ENCODE data around the gene HOXA7. TPM values are rescaled to one million over a fixed set of nuclear protein-coding genes. Genes with fewer than 3 reads are reported as not detected.

Gene HOXA7
- total RNA-seq, 1 donor: 3.6 TPM

DNA sequence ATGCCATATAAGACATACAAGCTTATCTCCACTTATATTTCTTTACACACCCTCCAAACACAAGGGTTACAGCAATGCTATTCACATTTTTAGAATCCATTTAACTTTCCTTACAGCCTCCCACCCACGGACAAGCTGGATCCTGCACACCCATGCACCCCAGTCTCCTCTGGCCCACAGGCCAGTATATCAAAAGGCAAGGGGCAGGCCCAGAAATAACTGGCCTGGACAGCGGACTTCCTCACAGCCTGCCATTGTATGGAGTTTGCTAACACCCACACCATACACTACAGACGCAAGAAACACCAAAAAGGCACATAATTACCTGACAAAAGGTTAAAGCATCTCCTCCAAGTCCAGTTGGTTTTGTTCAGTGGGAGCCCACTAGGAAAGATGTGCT, 37.9 kb downstream of the HOXA7 start:
- Histone ChIP-seq H3K4me2 (ENCODE audit: insufficient read depth, low read length) (no peak overlapping the region), H3K79me2 (ENCODE audit: insufficient read depth, low read length) (peaks cover 12% of the 10 kb centered on the region), H3K4me3 (ENCODE audit: insufficient read depth, low read length) (no peak overlapping the region)

DNA sequence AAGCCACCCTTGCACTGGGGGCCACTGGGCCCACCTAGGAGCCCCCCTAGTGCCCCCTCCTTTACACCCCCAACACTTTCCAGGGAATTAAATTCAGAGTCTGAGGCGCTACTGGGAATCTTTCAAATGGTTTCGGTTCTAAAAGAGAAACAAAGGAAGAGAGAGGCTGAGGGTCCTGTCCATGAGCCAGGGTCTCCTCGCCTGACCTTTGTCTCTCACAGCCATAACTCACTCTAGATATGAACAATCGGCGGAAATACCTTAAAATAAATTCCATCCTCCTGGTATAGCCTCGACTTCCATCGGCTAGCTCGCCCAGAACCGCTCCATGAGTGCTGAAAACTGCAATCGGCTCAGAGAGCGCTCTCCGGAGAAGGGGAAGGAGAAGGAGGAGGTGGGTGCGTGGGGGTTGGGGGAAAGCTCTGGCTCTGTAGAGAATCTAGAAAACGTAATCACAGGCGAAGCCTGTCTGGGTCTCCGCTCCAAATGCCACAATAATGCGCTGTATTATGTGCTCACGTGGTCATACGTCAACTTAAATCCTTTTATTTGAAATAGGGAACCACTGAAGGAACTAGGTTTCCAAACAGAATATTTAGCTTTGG, 38.5 kb downstream of the HOXA7 start:
- TF ChIP-seq, protein P1, sequence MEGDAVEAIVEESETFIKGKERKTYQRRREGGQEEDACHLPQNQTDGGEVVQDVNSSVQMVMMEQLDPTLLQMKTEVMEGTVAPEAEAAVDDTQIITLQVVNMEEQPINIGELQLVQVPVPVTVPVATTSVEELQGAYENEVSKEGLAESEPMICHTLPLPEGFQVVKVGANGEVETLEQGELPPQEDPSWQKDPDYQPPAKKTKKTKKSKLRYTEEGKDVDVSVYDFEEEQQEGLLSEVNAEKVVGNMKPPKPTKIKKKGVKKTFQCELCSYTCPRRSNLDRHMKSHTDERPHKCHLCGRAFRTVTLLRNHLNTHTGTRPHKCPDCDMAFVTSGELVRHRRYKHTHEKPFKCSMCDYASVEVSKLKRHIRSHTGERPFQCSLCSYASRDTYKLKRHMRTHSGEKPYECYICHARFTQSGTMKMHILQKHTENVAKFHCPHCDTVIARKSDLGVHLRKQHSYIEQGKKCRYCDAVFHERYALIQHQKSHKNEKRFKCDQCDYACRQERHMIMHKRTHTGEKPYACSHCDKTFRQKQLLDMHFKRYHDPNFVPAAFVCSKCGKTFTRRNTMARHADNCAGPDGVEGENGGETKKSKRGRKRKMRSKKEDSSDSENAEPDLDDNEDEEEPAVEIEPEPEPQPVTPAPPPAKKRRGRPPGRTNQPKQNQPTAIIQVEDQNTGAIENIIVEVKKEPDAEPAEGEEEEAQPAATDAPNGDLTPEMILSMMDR (IDR thresholded peaks at IDR 0.05; ENCODE audit: extremely low read depth, low read depth, low read length): no peak

More for the DNA sequence above, 37.9 kb downstream of the HOXA7 start:
- DNase-seq (ENCODE audit: insufficient read length, low spot score, missing footprints): peak; percentile 47
- Histone ChIP-seq H4K20me1 (ENCODE audit: insufficient read depth, low read length) (peaks cover 23% of the 10 kb centered on the region), H3K27me3 (ENCODE audit: insufficient read depth, low read length) (no peaks in the 10 kb centered on the region), H3K27ac (ENCODE audit: low read depth, low read length) (no peak overlapping the region), H3K36me3 (ENCODE audit: insufficient read depth, low read length) (peaks cover 17% of the 10 kb centered on the region), H3K4me1 (ENCODE audit: insufficient read depth, low read length) (peaks cover 15% of the 10 kb centered on the region), H2AFZ (ENCODE audit: low read length) (no peak overlapping the region), H3K9me3 (ENCODE audit: low read depth, low read length) (no peaks in the 10 kb centered on the region)
- TF ChIP-seq, protein P1 (IDR thresholded peaks at IDR 0.05; ENCODE audit: extremely low read depth, low read depth, low read length): no peak

DNA sequence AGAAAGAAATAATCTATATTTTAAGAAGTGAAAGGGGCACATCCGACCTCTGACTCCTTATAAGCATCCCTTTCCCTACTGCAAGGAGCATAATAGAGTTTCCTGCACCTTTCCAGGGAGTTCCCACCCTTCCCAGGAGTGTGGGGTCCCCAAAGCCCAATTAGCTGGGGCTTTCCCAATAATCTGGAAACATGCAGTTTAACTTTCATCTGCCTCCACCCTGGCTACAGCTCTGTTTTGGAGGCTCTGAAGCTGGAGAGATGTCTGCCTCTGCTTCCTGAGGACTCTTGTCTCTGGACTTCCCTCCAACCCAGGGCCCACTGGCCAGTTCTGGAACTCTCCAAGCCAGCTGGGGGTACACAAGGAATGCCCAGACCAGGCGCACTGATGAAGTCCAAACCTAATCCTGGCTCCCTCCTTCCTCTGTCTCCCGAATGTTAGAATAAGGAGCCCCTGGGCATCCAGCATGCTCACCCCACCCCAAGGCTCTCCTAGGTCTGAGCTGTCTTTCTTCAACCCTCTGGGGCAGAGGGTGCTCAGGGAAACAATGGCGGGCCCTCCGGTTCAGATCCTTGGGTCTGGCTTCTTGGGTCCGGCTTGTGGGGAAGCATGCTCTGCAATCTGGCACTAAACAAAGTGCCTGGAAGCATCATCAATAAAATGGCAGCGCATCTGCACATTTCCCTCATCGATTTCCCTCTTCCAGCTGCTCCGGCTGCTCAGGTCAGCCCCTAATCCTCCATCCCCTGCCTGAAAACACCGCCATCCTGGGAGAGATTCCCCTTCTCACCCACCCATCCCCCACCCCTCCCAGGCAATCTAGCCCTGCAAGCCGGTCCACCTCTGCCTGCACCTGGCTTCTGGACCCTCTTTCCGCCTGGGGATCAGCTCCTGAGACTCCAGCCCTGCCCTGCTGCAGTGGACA, 39.3 kb downstream of the HOXA7 start:
- H3K4me2 ChIP-seq (ENCODE audit: insufficient read depth, low read length): no peak overlapping the region
- TF ChIP-seq, protein P1 (IDR thresholded peaks at IDR 0.05; ENCODE audit: extremely low read depth, low read depth, low read length): no peak
- no peak overlapping the region for H3K27ac ChIP-seq (ENCODE audit: low read depth, low read length)
- no peak overlapping the region for H3K4me3 ChIP-seq (ENCODE audit: insufficient read depth, low read length)
- H3K36me3 ChIP-seq (ENCODE audit: insufficient read depth, low read length): peaks cover 16% of the 10 kb centered on the region
- H3K27me3 ChIP-seq (ENCODE audit: insufficient read depth, low read length): no peaks in the 10 kb centered on the region
- DNase-seq (ENCODE audit: insufficient read length, low spot score, missing footprints): peak; percentile 88
- no peak overlapping the region for H2AFZ ChIP-seq (ENCODE audit: low read length)
- peaks cover 25% of the 10 kb centered on the region for H3K4me1 ChIP-seq (ENCODE audit: insufficient read depth, low read length)
- no peaks in the 10 kb centered on the region for H3K9me3 ChIP-seq (ENCODE audit: low read depth, low read length)
- H4K20me1 ChIP-seq (ENCODE audit: insufficient read depth, low read length): peaks cover 23% of the 10 kb centered on the region
- H3K79me2 ChIP-seq (ENCODE audit: insufficient read depth, low read length): peaks cover 16% of the 10 kb centered on the region

More for the DNA sequence above, 38.5 kb downstream of the HOXA7 start:
- Histone ChIP-seq H3K27me3 (ENCODE audit: insufficient read depth, low read length) (no peaks in the 10 kb centered on the region), H4K20me1 (ENCODE audit: insufficient read depth, low read length) (peaks cover 23% of the 10 kb centered on the region), H3K79me2 (ENCODE audit: insufficient read depth, low read length) (peaks cover 15% of the 10 kb centered on the region), H3K36me3 (ENCODE audit: insufficient read depth, low read length) (peaks cover 17% of the 10 kb centered on the region), H2AFZ (ENCODE audit: low read length) (no peak overlapping the region), H3K4me1 (ENCODE audit: insufficient read depth, low read length) (peaks cover 18% of the 10 kb centered on the region), H3K9me3 (ENCODE audit: low read depth, low read length) (no peaks in the 10 kb centered on the region), H3K4me3 (ENCODE audit: insufficient read depth, low read length) (no peak overlapping the region), H3K4me2 (ENCODE audit: insufficient read depth, low read length) (no peak overlapping the region), H3K27ac (ENCODE audit: low read depth, low read length) (no peak overlapping the region)
- peak; percentile 1 for DNase-seq (ENCODE audit: insufficient read length, low spot score, missing footprints)
